ENCODE measurements around the gene CEACAM7.
A peak's percentile ranks its signal among the peaks of the same experiment; 100 is the strongest.

CEACAM7 gene

DNA sequence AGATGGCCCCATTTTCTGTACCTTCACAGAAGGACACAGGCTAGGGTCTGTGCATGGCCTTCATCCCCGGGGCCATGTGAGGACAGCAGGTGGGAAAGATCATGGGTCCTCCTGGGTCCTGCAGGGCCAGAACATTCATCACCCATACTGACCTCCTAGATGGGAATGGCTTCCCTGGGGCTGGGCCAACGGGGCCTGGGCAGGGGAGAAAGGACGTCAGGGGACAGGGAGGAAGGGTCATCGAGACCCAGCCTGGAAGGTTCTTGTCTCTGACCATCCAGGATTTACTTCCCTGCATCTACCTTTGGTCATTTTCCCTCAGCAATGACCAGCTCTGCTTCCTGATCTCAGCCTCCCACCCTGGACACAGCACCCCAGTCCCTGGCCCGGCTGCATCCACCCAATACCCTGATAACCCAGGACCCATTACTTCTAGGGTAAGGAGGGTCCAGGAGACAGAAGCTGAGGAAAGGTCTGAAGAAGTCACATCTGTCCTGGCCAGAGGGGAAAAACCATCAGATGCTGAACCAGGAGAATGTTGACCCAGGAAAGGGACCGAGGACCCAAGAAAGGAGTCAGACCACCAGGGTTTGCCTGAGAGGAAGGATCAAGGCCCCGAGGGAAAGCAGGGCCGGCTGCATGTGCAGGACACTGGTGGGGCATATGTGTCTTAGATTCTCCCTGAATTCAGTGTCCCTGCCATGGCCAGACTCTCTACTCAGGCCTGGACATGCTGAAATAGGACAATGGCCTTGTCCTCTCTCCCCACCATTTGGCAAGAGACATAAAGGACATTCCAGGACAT is 7.0 kb upstream of the CEACAM7 start:
- TF ChIP-seq, protein P1, sequence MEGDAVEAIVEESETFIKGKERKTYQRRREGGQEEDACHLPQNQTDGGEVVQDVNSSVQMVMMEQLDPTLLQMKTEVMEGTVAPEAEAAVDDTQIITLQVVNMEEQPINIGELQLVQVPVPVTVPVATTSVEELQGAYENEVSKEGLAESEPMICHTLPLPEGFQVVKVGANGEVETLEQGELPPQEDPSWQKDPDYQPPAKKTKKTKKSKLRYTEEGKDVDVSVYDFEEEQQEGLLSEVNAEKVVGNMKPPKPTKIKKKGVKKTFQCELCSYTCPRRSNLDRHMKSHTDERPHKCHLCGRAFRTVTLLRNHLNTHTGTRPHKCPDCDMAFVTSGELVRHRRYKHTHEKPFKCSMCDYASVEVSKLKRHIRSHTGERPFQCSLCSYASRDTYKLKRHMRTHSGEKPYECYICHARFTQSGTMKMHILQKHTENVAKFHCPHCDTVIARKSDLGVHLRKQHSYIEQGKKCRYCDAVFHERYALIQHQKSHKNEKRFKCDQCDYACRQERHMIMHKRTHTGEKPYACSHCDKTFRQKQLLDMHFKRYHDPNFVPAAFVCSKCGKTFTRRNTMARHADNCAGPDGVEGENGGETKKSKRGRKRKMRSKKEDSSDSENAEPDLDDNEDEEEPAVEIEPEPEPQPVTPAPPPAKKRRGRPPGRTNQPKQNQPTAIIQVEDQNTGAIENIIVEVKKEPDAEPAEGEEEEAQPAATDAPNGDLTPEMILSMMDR (IDR thresholded peaks at IDR 0.05): no peak
- Histone ChIP-seq H3K27me3 (ENCODE audit: control insufficient read depth, insufficient read depth, low read length) (no peaks in the 10 kb centered on the region), H3K79me2 (no peaks in the 10 kb centered on the region), H3K4me3 (ENCODE audit: low read depth, low read length) (no peak overlapping the region), H3K4me2 (ENCODE audit: low read length) (no peak overlapping the region), H2AFZ (no peak overlapping the region), H3K36me3 (ENCODE audit: control insufficient read depth, insufficient read depth, low read length) (no peaks in the 10 kb centered on the region), H3K9me3 (ENCODE audit: control insufficient read depth, low read length) (no peaks in the 10 kb centered on the region), H3K9ac (no peak overlapping the region), H3K27ac (no peak overlapping the region), H3K4me1 (no peaks in the 10 kb centered on the region)

DNA sequence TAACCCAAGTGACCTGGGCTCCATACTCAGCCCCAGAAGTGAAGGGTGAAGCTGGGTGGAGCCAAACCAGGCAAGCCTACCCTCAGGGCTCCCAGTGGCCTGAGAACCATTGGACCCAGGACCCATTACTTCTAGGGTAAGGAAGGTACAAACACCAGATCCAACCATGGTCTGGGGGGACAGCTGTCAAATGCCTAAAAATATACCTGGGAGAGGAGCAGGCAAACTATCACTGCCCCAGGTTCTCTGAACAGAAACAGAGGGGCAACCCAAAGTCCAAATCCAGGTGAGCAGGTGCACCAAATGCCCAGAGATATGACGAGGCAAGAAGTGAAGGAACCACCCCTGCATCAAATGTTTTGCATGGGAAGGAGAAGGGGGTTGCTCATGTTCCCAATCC is 6.1 kb upstream of the CEACAM7 start:
- Histone ChIP-seq H3K27ac (no peak overlapping the region), H3K9me3 (ENCODE audit: control insufficient read depth, low read length) (no peaks in the 10 kb centered on the region), H3K79me2 (no peaks in the 10 kb centered on the region), H2AFZ (no peak overlapping the region), H3K4me2 (ENCODE audit: low read length) (no peak overlapping the region), H3K4me1 (no peaks in the 10 kb centered on the region), H3K36me3 (ENCODE audit: control insufficient read depth, insufficient read depth, low read length) (no peaks in the 10 kb centered on the region), H3K9ac (no peak overlapping the region), H3K4me3 (ENCODE audit: low read depth, low read length) (no peak overlapping the region), H3K27me3 (ENCODE audit: control insufficient read depth, insufficient read depth, low read length) (no peaks in the 10 kb centered on the region)
- TF ChIP-seq, protein P1 (IDR thresholded peaks at IDR 0.05): no peak

DNA sequence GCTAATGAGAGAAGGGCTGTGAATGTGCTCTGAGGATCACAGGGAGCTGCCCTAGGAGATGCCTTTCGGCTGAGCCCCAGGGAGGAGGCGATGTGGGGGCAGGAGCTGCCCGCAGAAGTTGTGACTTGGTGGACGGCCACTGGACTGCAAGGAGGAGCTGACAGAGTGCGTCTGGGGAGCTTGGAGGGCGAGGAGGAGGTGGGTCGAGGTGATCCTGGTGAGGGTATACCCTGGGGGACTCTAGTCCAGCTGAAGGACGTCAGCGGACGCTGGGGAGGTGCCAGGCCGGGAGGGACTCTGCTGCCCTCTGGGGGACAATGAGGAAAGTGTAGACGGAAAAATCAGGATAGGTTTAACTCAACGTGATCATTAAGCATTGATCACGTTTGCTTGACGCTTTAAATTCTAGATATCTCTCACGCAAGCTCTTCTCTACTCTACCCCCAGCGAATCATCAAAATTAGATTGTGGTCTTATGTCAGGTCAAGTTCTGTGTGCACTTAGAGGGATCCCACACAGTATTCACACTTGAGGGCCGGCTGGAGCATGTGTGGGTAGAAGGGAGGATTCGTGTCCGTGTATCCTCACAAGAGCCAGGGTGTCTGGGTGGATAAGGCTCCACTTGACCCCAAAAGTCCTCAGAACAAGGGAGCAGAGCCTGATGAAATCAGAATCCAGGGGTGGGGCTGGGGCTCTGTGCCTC is 3.3 kb upstream of the CEACAM7 start:
- H3K4me3 ChIP-seq (ENCODE audit: low read depth, low read length): no peak overlapping the region
- no peaks in the 10 kb centered on the region for H3K36me3 ChIP-seq (ENCODE audit: control insufficient read depth, insufficient read depth, low read length)
- no peaks in the 10 kb centered on the region for H3K27me3 ChIP-seq (ENCODE audit: control insufficient read depth, insufficient read depth, low read length)
- no peaks in the 10 kb centered on the region for H3K79me2 ChIP-seq
- TF ChIP-seq, protein P1 (IDR thresholded peaks at IDR 0.05): peak; percentile 47
- H3K9me3 ChIP-seq (ENCODE audit: control insufficient read depth, low read length): no peaks in the 10 kb centered on the region
- no peak overlapping the region for H3K27ac ChIP-seq
- H3K9ac ChIP-seq: no peak overlapping the region
- H2AFZ ChIP-seq: peak overlapping the region; percentile 68
- H3K4me1 ChIP-seq: no peaks in the 10 kb centered on the region
- no peak overlapping the region for H3K4me2 ChIP-seq (ENCODE audit: low read length)

DNA sequence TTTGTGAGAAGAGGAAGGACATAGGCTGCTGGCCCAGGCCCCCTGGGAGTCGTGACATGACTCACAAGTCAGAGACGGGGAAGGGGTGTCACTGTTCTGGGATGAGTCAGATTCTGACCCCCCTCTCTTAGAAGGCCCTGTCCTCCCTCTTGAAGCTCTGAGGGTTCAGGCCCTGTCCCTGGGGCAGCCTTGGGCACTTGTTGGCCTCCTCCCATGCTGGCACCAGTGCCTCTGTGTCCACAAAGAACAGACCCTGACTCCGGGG is 2.7 kb upstream of the CEACAM7 start:
- Histone ChIP-seq H2AFZ (no peak overlapping the region), H3K27me3 (ENCODE audit: control insufficient read depth, insufficient read depth, low read length) (no peaks in the 10 kb centered on the region), H3K36me3 (ENCODE audit: control insufficient read depth, insufficient read depth, low read length) (no peaks in the 10 kb centered on the region), H3K9me3 (ENCODE audit: control insufficient read depth, low read length) (no peaks in the 10 kb centered on the region), H3K4me2 (ENCODE audit: low read length) (no peak overlapping the region), H3K4me3 (ENCODE audit: low read depth, low read length) (no peak overlapping the region), H3K79me2 (no peaks in the 10 kb centered on the region), H3K9ac (no peak overlapping the region), H3K4me1 (no peaks in the 10 kb centered on the region), H3K27ac (no peak overlapping the region)
- TF ChIP-seq, protein P1 (IDR thresholded peaks at IDR 0.05): no peak

All from parathyroid adenoma (tissue), 2 donors.